Measurements from ENCODE around the gene RTN4RL2. TPM values are rescaled to one million over a fixed set of nuclear protein-coding genes. Genes with fewer than 3 reads are reported as not detected.

Gene RTN4RL2
- total RNA-seq, 1 experiment from 2014 or later = 15.5 TPM

DNA sequence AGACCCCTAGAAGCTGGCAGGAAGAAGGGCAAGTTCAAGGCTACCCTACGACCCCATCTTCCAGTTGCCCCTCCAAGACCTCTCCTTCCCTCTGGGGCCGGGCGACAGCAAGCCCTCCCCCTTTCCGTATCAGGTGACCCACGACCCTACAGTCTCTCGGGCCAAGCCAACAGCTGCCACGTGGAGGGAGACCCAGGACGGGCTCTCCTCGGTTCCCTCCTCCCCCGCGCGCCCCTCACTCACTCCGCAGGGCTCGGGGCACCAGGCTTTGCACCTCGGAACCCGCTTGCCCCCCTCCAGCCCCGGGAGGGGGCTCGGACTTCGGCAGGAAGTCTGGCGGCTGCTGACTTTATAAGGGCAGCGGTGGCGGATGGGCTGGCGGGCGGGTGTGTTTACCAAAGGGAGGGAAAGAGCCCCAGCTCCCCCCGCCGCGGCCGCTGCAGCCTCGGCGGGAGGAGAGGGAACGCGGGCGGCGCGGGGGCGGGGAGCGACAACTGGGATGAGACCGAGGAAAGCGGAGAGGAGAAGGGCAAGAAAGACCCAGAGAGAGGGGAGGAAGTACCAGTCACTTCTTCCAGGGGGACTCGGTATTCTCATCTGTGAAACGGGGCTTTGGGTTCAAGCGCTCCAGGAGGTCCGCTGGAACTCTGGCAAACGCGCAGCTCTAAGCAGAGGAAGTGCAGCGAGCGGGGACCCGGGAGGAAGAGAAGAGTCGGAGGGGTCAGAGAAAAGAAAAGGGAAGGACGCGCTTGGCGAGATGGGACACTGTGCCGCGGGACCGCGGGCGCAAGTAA lies 54.4 kb downstream of the RTN4RL2 start (continued):
- no peak for TF ChIP-seq MXD4 (CRISPR knock-in tag; IDR thresholded peaks at IDR 0.05; ENCODE audit: borderline replicate concordance)
- TF ChIP-seq FOXK1 (CRISPR knock-in tag; IDR thresholded peaks at IDR 0.05) = 0 out of 2 replicates have a peak, but pooled peaks have one; percentile 39
- TF ChIP-seq, protein P1, sequence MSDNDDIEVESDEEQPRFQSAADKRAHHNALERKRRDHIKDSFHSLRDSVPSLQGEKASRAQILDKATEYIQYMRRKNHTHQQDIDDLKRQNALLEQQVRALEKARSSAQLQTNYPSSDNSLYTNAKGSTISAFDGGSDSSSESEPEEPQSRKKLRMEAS (CRISPR knock-in tag; IDR thresholded peaks at IDR 0.05) = peak; percentile 84
- TF ChIP-seq, protein P2, sequence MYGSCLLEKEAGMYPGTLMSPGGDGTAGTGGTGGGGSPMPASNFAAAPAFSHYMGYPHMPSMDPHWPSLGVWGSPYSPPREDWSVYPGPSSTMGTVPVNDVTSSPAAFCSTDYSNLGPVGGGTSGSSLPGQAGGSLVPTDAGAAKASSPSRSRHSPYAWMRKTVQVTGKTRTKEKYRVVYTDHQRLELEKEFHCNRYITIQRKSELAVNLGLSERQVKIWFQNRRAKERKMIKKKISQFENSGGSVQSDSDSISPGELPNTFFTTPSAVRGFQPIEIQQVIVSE (CRISPR knock-in tag; IDR thresholded peaks at IDR 0.05; ENCODE audit: borderline replicate concordance) = no peak
- 0 out of 2 replicates have a peak, but pooled peaks have one; percentile 50 for TF ChIP-seq GABPB1 (CRISPR knock-in tag; IDR thresholded peaks at IDR 0.05)
- TF ChIP-seq, protein P3, sequence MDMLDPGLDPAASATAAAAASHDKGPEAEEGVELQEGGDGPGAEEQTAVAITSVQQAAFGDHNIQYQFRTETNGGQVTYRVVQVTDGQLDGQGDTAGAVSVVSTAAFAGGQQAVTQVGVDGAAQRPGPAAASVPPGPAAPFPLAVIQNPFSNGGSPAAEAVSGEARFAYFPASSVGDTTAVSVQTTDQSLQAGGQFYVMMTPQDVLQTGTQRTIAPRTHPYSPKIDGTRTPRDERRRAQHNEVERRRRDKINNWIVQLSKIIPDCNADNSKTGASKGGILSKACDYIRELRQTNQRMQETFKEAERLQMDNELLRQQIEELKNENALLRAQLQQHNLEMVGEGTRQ (CRISPR knock-in tag; IDR thresholded peaks at IDR 0.05) = peak; percentile 82
- TF ChIP-seq, protein P4, sequence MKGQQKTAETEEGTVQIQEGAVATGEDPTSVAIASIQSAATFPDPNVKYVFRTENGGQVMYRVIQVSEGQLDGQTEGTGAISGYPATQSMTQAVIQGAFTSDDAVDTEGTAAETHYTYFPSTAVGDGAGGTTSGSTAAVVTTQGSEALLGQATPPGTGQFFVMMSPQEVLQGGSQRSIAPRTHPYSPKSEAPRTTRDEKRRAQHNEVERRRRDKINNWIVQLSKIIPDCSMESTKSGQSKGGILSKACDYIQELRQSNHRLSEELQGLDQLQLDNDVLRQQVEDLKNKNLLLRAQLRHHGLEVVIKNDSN (CRISPR knock-in tag; IDR thresholded peaks at IDR 0.05) = peak; percentile 81

DNA sequence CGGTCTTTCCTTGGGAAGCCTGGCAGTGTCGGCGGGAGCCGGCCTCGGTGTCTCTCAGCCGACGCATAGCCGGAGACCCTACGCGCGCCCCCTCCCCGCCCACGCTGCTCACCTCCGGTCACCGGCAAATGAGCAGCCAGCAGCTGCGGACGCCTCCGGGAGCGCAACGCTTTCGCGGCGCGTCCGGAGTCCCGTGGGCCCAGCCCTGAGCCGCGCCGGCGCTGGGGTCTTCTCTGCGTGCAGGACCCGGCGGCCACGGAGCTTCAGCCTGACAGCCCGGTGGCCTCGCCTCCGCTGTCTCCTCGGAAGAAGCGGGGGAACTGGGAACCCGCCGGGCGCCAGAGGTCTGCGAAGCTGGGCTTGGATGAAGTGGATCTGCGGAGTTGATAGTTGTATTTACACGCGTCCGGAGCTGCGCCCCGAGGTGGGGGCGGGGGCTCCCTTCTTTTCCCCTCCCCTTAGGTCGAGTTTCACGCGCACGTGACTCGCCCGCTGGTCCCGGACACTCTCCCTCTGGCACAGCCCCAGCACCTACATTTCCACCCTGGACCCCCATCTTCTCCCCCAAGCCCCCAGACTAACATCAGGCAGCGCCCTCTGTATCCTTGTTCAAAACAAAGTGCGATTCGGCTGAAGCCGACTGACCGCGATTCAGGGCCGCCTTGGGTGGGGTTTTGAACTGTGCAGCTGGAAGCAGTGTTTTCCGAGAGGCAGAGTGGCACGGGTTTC lies 55.2 kb downstream of the RTN4RL2 start, which contains the start of gene SLC43A1:
Gene SLC43A1, minus strand, starts transcription at position 371 of the 729 bp plus-strand sequence. CDS start 1,591 bp downstream, outside the sequence.
- Mint-ChIP-seq H3K4me1 (peaks cover 20% of the 10 kb centered on the region), H3K9me3 (no peaks in the 10 kb centered on the region), H3K27me3 (ENCODE audit: low read depth) (peaks cover 22% of the 10 kb centered on the region), H3K36me3 (no peaks in the 10 kb centered on the region), H3K4me3 (peak within 1 kb of the TSS; percentile 93), H3K27ac (no peak within 1 kb of the TSS)
- DNase-seq (ENCODE audit: low spot score) = peak; percentile 54
- ATAC-seq = peak; percentile 29
- CTCF ChIA-PET = interaction anchor here (1.0 to 6.9 kb wide), 12 partner anchors 12 to 170 kb away, joined by 3 to 147 read pairs (median 10); partner anchors contain the start of genes RTN4RL2 and TIMM10
- 0 out of 2 replicates have a peak, but pooled peaks have one; percentile 68 for TF ChIP-seq MYBL2 (CRISPR knock-in tag; IDR thresholded peaks at IDR 0.05)
- TF ChIP-seq, protein P3 (CRISPR knock-in tag; IDR thresholded peaks at IDR 0.05) = peak; percentile 93
- TF ChIP-seq KAT7 (CRISPR knock-in tag; IDR thresholded peaks at IDR 0.05; ENCODE audit: borderline replicate concordance) = 0 out of 2 replicates have a peak, but pooled peaks have one; percentile 42
- peak; percentile 75; the same call in 1 of the 2 replicates for TF ChIP-seq ATF1 (CRISPR knock-in tag; IDR thresholded peaks at IDR 0.05)
- TF ChIP-seq NFE2L1 (CRISPR knock-in tag; IDR thresholded peaks at IDR 0.05) = peak; percentile 49; the same call in 1 of the 2 replicates
- TF ChIP-seq, protein P5, sequence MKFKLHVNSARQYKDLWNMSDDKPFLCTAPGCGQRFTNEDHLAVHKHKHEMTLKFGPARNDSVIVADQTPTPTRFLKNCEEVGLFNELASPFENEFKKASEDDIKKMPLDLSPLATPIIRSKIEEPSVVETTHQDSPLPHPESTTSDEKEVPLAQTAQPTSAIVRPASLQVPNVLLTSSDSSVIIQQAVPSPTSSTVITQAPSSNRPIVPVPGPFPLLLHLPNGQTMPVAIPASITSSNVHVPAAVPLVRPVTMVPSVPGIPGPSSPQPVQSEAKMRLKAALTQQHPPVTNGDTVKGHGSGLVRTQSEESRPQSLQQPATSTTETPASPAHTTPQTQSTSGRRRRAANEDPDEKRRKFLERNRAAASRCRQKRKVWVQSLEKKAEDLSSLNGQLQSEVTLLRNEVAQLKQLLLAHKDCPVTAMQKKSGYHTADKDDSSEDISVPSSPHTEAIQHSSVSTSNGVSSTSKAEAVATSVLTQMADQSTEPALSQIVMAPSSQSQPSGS (CRISPR knock-in tag; IDR thresholded peaks at IDR 0.05; ENCODE audit: borderline replicate concordance, low read depth) = no peak
- TF ChIP-seq, protein P6, sequence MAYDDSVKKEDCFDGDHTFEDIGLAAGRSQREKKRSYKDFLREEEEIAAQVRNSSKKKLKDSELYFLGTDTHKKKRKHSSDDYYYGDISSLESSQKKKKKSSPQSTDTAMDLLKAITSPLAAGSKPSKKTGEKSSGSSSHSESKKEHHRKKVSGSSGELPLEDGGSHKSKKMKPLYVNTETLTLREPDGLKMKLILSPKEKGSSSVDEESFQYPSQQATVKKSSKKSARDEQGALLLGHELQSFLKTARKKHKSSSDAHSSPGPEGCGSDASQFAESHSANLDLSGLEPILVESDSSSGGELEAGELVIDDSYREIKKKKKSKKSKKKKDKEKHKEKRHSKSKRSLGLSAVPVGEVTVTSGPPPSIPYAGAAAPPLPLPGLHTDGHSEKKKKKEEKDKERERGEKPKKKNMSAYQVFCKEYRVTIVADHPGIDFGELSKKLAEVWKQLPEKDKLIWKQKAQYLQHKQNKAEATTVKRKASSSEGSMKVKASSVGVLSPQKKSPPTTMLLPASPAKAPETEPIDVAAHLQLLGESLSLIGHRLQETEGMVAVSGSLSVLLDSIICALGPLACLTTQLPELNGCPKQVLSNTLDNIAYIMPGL (CRISPR knock-in tag; IDR thresholded peaks at IDR 0.05) = 0 out of 2 replicates have a peak, but pooled peaks have one; percentile 42
- TF ChIP-seq CBFB (CRISPR knock-in tag; IDR thresholded peaks at IDR 0.05; ENCODE audit: low read depth) = no peak
- TF ChIP-seq, protein P1 (CRISPR knock-in tag; IDR thresholded peaks at IDR 0.05) = peak; percentile 76
- TF ChIP-seq GABPB1 (CRISPR knock-in tag; IDR thresholded peaks at IDR 0.05) = peak; percentile 26; the same call in 1 of the 2 replicates
- TF ChIP-seq, protein P4 (CRISPR knock-in tag; IDR thresholded peaks at IDR 0.05) = peak; percentile 93
- TF ChIP-seq, protein P7, sequence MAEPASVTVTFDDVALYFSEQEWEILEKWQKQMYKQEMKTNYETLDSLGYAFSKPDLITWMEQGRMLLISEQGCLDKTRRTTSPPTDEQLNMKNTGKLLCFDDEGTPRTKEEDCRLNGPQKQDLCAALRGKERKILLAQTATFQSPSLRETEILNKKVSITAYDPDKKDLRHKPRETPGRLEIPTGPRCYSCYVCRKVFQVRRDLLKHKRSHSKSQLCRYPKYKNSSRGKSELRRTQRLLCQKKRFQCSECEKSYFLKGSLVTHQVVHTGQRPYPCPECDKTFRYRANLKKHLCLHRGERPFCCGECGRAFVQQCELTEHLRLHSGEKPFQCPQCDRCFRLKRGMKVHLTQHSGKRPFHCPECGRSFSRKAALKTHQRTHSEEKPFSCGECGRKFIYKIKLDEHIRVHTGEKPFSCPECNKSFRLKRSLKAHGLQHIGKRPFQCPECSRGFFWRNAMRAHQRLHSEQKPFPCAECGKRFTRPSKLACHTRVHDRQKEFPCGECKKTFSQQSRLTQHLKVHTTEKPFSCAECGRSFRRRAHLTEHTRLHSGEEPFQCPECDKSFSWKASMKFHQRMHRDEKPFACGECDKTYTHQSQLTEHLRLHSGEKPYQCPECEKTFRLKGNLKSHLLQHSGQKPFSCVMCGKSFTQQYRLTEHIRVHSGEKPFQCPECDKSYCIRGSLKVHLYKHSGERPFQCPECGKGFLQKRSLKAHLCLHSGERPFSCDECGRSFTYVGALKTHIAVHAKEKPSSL (CRISPR knock-in tag; conservative IDR thresholded peaks at IDR 0.05) = no peak
- no peak; the same call in 1 of the 2 replicates for TF ChIP-seq ESRRA (CRISPR knock-in tag; IDR thresholded peaks at IDR 0.05; ENCODE audit: borderline replicate concordance)
- TF ChIP-seq ZNF671 (CRISPR knock-in tag; IDR thresholded peaks at IDR 0.05) = no peak
- POLR2A ChIA-PET = interaction anchor here (0.7 to 3.9 kb wide), 7 partner anchors 9 to 124 kb away, joined by 3 to 37 read pairs (median 5); no protein-coding TSS in a partner anchor

Data from WTC11 (cell line).